HG03442 (cell line): ENCODE measurements around the gene GALNT2.
A peak's percentile ranks its signal among the peaks of the same experiment; 100 is the strongest.

Source experiments
- ATAC-seq: cut with Tn5 transposase; IDR thresholded peaks from one replicate; pipeline ENCODE4 v1.9.1; 2021; ENCODE audit warnings: mild to moderate bottlenecking, moderate library complexity; ENCODE audit not compliant: unreplicated experiment

The GALNT2 gene

GRCh38 chr1:230204842-230205241, 137.8 kb downstream of the GALNT2 start:
- no peak for ATAC-seq

GRCh38 chr1:230205719-230206198, 138.7 kb downstream of the GALNT2 start:
- ATAC-seq, result no peak

GRCh38 chr1:230206207-230206606, 139.2 kb downstream of the GALNT2 start:
- no peak for ATAC-seq

GRCh38 chr1:230206976-230207375, 139.9 kb downstream of the GALNT2 start:
- ATAC-seq, result no peak

GRCh38 chr1:230207598-230207997, 140.6 kb downstream of the GALNT2 start:
- no peak for ATAC-seq

- peak; percentile 52 for ATAC-seq
These were observed 141.7 kb downstream of the GALNT2 start for GRCh38 chr1:230208619-230209261.

GRCh38 chr1:230210326-230210980, 143.4 kb downstream of the GALNT2 start:
- no peak for ATAC-seq

GRCh38 chr1:230210981-230211336, 143.9 kb downstream of the GALNT2 start:
- ATAC-seq, result no peak

- no peak for ATAC-seq
These were observed 144.6 kb downstream of the GALNT2 start for GRCh38 chr1:230211436-230212145.

GRCh38 chr1:230212405-230212936, 145.4 kb downstream of the GALNT2 start:
- peak; percentile 24 for ATAC-seq

GRCh38 chr1:230215031-230215430, 148.0 kb downstream of the GALNT2 start:
- ATAC-seq, result no peak

- ATAC-seq, result no peak
These were observed 148.5 kb downstream of the GALNT2 start for GRCh38 chr1:230215529-230215928.

GRCh38 chr1:230216896-230217295, 149.9 kb downstream of the GALNT2 start:
- ATAC-seq, result no peak

GRCh38 chr1:230218667-230219066, 151.6 kb downstream of the GALNT2 start:
- ATAC-seq, result no peak

GRCh38 chr1:230219174-230220067, 152.4 kb downstream of the GALNT2 start:
- ATAC-seq, result no peak

- no peak for ATAC-seq
These were observed 153.4 kb downstream of the GALNT2 start for GRCh38 chr1:230220478-230220877.

- ATAC-seq, result no peak
These were observed 153.9 kb downstream of the GALNT2 start for GRCh38 chr1:230220907-230221306.

- peak; percentile 63 for ATAC-seq
These were observed 155.6 kb downstream of the GALNT2 start for GRCh38 chr1:230222678-230223077.

- ATAC-seq, result no peak
These were observed 157.3 kb downstream of the GALNT2 start for GRCh38 chr1:230224101-230224960.
